GM13976 (cell line): ENCODE results near the gene ANKRD11.

Source experiments
- DNase-seq: peaks from one replicate; pipeline ENCODE4 v3.0.0; 2012; ENCODE audit warnings: low spot score
- in situ Hi-C: fragments of 300-500 bp; cut with MboI; formaldehyde crosslinking; loops from one replicate; pipeline ENCODE4 v1.12.0; 2022; ENCODE audit warnings: low sequenced_read_pairs, mixed read lengths, inconsistent platforms; ENCODE audit not compliant: unreplicated experiment
- TF ChIP-seq, protein P1 (sequence below): IDR thresholded peaks from 2 replicates; pipeline ENCODE4 v1.5.1; 2012; ENCODE audit warnings: borderline replicate concordance, mild to moderate bottlenecking; ENCODE audit not compliant: insufficient read depth; ENCODE audit errors: extremely low read depth, missing control alignments, control extremely low read depth

The ANKRD11 gene

GRCh38 chr16:89407925-89408300 is 82.4 kb downstream of the ANKRD11 start:
- in situ Hi-C loops, result no loop called here
- TF ChIP-seq, protein P1, sequence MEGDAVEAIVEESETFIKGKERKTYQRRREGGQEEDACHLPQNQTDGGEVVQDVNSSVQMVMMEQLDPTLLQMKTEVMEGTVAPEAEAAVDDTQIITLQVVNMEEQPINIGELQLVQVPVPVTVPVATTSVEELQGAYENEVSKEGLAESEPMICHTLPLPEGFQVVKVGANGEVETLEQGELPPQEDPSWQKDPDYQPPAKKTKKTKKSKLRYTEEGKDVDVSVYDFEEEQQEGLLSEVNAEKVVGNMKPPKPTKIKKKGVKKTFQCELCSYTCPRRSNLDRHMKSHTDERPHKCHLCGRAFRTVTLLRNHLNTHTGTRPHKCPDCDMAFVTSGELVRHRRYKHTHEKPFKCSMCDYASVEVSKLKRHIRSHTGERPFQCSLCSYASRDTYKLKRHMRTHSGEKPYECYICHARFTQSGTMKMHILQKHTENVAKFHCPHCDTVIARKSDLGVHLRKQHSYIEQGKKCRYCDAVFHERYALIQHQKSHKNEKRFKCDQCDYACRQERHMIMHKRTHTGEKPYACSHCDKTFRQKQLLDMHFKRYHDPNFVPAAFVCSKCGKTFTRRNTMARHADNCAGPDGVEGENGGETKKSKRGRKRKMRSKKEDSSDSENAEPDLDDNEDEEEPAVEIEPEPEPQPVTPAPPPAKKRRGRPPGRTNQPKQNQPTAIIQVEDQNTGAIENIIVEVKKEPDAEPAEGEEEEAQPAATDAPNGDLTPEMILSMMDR, result no peak
- no peak for DNase-seq

DNA sequence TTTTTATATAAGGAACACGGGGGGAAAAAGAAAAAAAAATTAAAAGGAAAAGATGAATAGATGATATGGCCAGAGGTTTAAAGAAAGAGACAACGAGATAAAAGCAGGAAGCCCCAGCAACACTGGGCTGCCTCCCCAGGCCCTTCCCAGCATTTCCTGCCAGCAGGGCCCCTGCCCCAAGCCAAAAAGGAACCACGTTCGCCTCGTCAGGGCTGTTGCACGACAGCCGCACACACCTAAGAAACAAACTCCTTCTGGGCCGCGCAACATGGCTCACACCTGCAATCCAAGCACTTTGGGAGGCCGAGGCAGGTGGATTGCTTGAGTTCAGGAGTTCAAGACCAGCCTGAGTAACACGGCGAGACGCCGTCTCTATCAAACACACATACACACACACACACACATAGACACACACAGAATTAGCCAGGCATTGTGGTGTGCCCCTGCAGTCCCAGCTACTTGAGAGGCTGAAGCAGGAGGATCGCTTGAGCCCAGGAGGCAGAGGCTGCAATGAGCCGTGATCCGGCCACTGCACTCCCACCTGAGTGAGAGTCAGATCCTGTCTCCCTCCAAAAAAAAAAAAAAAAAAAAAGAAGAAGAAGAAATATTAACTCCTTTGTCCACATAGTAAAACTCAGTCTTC is 83.0 kb downstream of the ANKRD11 start:
- DNase-seq, result no peak
- TF ChIP-seq, protein P1, result no peak
- in situ Hi-C loops, result no loop called here

DNA sequence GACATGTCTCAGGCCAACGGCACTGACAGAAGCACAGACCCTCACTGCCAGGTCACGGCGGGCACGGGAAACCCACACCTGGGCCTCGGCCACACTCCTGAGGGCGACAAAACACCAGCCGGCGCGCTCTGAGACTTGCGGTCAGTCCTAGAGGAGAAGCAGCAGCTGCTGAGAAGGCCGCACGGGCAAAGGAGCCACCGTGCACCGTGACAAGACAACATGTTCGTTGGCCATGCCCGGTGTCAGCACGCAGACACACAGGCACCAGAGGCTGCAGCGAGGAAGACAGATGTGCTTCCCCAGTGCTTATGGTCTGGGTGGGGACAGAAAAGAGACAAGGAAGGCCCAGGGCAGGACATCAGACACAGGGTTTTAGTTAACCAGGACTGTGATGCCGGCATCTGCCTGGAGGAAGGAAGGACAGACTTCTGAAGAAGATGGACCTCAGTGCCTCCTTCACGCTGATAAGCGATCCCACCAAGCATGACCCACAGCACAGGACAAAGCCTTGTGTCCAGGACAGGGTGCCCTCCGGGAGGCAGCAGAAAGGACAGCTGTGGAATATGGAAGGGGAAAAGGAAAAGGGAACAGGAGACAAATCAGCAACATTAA is 84.0 kb downstream of the ANKRD11 start:
- in situ Hi-C loops, result no loop called here

GRCh38 chr16:89404561-89404960 is 85.8 kb downstream of the ANKRD11 start:
- TF ChIP-seq, protein P1, result no peak
- DNase-seq, result no peak
- in situ Hi-C loops, result no loop called here

More for the DNA sequence above, 84.0 kb downstream of the ANKRD11 start:
- TF ChIP-seq, protein P1, result no peak
- DNase-seq, result no peak

GRCh38 chr16:89402962-89403361 is 87.4 kb downstream of the ANKRD11 start:
- no peak for DNase-seq
- in situ Hi-C loops, result no loop called here
- TF ChIP-seq, protein P1, result no peak

DNA sequence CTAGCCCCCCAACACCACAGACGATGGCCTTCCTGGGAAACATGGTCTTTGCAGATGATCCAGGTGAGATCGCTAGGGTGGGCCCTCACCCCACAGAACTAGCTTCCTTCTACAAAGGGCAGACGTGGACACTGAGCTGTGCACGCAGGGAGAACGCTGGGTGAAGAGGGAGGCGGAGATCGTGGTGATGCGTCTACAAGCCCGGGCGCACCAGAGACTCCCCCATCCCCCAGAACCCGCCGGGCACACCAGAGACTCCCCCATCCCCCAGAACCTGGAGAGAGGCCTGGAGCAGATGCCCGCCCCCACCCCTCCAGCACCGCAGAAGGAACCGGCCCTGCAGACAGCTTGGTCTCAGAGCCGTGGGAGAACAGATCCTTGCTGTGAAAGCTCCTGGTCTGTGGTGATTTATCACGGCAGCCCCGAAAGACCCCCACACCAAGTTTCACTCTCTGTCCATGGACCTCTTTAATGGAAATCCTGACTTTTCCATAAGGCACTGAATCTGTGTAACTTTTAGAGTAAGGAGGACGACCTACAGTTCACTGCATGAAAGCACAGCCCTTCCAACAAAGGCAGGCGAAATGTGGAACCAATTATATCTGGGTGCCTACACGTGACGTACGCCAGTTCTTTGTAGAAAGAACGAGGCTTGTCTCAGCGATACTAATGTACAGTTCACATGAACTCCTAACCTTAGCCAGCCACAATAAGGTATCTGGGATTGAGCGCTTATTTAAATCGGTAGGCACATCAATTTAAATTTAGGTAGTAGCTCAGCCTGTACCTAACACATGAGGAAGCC is 88.5 kb downstream of the ANKRD11 start:
- no peak for DNase-seq
- TF ChIP-seq, protein P1, result no peak
- in situ Hi-C loops, result no loop called here
